Measurements from ENCODE around the gene KRTAP9-1.
"Not testable (repeated sequence)": the region's sequence is repeated elsewhere in the genome, so short reads cannot be mapped to it uniquely, and the experiment has no call there.

DNA sequence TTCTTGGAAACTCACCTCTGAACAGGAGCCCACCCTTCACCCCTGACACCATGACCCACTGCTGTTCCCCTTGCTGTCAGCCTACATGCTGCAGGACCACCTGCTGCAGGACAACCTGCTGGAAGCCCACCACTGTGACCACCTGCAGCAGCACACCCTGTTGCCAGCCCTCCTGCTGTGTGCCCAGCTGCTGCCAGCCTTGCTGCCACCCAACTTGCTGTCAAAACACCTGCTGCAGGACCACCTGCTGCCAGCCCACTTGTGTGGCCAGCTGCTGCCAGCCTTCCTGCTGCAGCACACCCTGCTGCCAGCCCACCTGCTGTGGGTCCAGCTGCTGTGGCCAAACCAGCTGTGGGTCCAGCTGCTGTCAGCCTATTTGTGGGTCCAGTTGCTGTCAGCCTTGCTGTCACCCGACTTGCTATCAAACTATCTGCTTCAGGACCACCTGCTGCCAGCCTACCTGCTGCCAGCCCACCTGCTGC, at the start of gene KRTAP9-1:
- not testable (repeated sequence) for TF ChIP-seq POLR2A (IDR thresholded peaks at IDR 0.05)
- TF ChIP-seq, protein P1, sequence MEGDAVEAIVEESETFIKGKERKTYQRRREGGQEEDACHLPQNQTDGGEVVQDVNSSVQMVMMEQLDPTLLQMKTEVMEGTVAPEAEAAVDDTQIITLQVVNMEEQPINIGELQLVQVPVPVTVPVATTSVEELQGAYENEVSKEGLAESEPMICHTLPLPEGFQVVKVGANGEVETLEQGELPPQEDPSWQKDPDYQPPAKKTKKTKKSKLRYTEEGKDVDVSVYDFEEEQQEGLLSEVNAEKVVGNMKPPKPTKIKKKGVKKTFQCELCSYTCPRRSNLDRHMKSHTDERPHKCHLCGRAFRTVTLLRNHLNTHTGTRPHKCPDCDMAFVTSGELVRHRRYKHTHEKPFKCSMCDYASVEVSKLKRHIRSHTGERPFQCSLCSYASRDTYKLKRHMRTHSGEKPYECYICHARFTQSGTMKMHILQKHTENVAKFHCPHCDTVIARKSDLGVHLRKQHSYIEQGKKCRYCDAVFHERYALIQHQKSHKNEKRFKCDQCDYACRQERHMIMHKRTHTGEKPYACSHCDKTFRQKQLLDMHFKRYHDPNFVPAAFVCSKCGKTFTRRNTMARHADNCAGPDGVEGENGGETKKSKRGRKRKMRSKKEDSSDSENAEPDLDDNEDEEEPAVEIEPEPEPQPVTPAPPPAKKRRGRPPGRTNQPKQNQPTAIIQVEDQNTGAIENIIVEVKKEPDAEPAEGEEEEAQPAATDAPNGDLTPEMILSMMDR (IDR thresholded peaks at IDR 0.05), result not testable (repeated sequence)
